ENCODE data around the gene TMEM253.

GRCh38 chr14:21093018-21093417 lies 7.8 kb upstream of the TMEM253 start:
- TF ChIP-seq, protein P1, sequence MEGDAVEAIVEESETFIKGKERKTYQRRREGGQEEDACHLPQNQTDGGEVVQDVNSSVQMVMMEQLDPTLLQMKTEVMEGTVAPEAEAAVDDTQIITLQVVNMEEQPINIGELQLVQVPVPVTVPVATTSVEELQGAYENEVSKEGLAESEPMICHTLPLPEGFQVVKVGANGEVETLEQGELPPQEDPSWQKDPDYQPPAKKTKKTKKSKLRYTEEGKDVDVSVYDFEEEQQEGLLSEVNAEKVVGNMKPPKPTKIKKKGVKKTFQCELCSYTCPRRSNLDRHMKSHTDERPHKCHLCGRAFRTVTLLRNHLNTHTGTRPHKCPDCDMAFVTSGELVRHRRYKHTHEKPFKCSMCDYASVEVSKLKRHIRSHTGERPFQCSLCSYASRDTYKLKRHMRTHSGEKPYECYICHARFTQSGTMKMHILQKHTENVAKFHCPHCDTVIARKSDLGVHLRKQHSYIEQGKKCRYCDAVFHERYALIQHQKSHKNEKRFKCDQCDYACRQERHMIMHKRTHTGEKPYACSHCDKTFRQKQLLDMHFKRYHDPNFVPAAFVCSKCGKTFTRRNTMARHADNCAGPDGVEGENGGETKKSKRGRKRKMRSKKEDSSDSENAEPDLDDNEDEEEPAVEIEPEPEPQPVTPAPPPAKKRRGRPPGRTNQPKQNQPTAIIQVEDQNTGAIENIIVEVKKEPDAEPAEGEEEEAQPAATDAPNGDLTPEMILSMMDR (IDR thresholded peaks at IDR 0.05), result no peak
- TF ChIP-seq POLR2A (IDR thresholded peaks at IDR 0.05) (no peak), EP300 (IDR thresholded peaks at IDR 0.05) (no peak)
